H9 (cell line): ENCODE data around the gene RAB14. TPM values are rescaled to one million over a fixed set of nuclear protein-coding genes. Genes with fewer than 3 reads are reported as not detected.

Experiments used
- DNase-seq: peaks from one replicate; pipeline ENCODE4 v3.0.0-alpha.2; 2017
- H2AFZ ChIP-seq: one replicate; pipeline ENCODE4 v1.6.1; 2013; ENCODE audit warnings: mild to moderate bottlenecking, low read length, control low read depth, moderate library complexity
- H2AK5ac ChIP-seq: 2 replicates; pipeline ENCODE4 v1.6.1; 2013; ENCODE audit warnings: low read length, control low read depth, mixed read lengths; ENCODE audit not compliant: insufficient read length
- H2BK120ac ChIP-seq: one replicate; pipeline ENCODE4 v1.6.1; 2013; ENCODE audit warnings: low read depth, mild to moderate bottlenecking, low read length, control low read depth, inconsistent platforms; ENCODE audit not compliant: poor library complexity, severe bottlenecking
- H2BK12ac ChIP-seq: 2 replicates; pipeline ENCODE4 v1.6.1; 2013; ENCODE audit warnings: low read length, control low read depth, mixed read lengths, low read depth; ENCODE audit not compliant: insufficient read length
- H2BK15ac ChIP-seq: 2 replicates; pipeline ENCODE4 v1.6.1; 2013; ENCODE audit warnings: low read depth, low read length, control low read depth
- H2BK20ac ChIP-seq: one replicate; pipeline ENCODE4 v1.6.1; 2013; ENCODE audit warnings: low read depth, mild to moderate bottlenecking, low read length, control low read depth, inconsistent platforms; ENCODE audit not compliant: poor library complexity, severe bottlenecking
- H2BK5ac ChIP-seq: 2 replicates; pipeline ENCODE4 v1.6.1; 2013; ENCODE audit warnings: low read length, control low read depth, mixed read lengths; ENCODE audit not compliant: insufficient read length
- H3K14ac ChIP-seq: 2 replicates; pipeline ENCODE4 v1.6.1; 2013; ENCODE audit warnings: low read length, control low read depth; ENCODE audit not compliant: insufficient read depth
- H3K18ac ChIP-seq: 2 replicates; pipeline ENCODE4 v1.6.1; 2013; ENCODE audit warnings: low read depth, mild to moderate bottlenecking, mixed read lengths, low read length, control low read depth; ENCODE audit not compliant: insufficient read length
- H3K23ac ChIP-seq: 2 replicates; pipeline ENCODE4 v1.6.1; 2013; ENCODE audit warnings: low read length, control low read depth, mixed read lengths, low read depth; ENCODE audit not compliant: insufficient read length
- H3K23me2 ChIP-seq: 2 replicates; pipeline ENCODE4 v1.6.1; 2013; ENCODE audit warnings: low read depth, mild to moderate bottlenecking, mixed read lengths, low read length, control low read depth; ENCODE audit not compliant: insufficient read length, poor library complexity, severe bottlenecking
- H3K27ac ChIP-seq: 2 replicates; pipeline ENCODE4 v1.5.1; 2013; ENCODE audit warnings: low read length, control low read depth, mixed read lengths, low read depth; ENCODE audit not compliant: insufficient read length
- H3K27me3 ChIP-seq: 2 replicates; pipeline ENCODE4 v1.6.1; 2013; ENCODE audit warnings: low read length, control low read depth, inconsistent platforms; ENCODE audit not compliant: insufficient read depth
- H3K4ac ChIP-seq: 2 replicates; pipeline ENCODE4 v1.6.1; 2013; ENCODE audit warnings: low read depth, mild to moderate bottlenecking, control low read depth, inconsistent platforms, low read length, moderate library complexity
- H3K4me1 ChIP-seq: 2 replicates; pipeline ENCODE4 v1.6.1; 2013; ENCODE audit warnings: low read length, control low read depth, inconsistent platforms; ENCODE audit not compliant: insufficient read depth
- H3K4me2 ChIP-seq: 2 replicates; pipeline ENCODE4 v1.6.1; 2013; ENCODE audit warnings: low read length, control low read depth, mixed read lengths; ENCODE audit not compliant: insufficient read length, insufficient read depth
- H3K56ac ChIP-seq: 2 replicates; pipeline ENCODE4 v1.6.1; 2013; ENCODE audit warnings: low read depth, mild to moderate bottlenecking, mixed read lengths, low read length, control low read depth; ENCODE audit not compliant: insufficient read length
- H3K79me1 ChIP-seq: 2 replicates; pipeline ENCODE4 v1.6.1; 2013; ENCODE audit warnings: low read depth, mild to moderate bottlenecking, moderate library complexity, low read length, control low read depth, inconsistent platforms; ENCODE audit not compliant: insufficient read depth, poor library complexity, severe bottlenecking
- H3K79me2 ChIP-seq: 2 replicates; pipeline ENCODE4 v1.6.1; 2013; ENCODE audit warnings: low read length, control low read depth, inconsistent platforms; ENCODE audit not compliant: insufficient read depth
- H3K9ac ChIP-seq: 2 replicates; pipeline ENCODE4 v1.6.1; 2013; ENCODE audit warnings: low read length, control low read depth, mixed read lengths; ENCODE audit not compliant: insufficient read length; ENCODE audit errors: extremely low read depth
- H3K9me3 ChIP-seq: one replicate; pipeline ENCODE4 v1.6.1; 2013; ENCODE audit warnings: low read depth, low read length, inconsistent platforms; ENCODE audit not compliant: control insufficient read depth
- H3T11ph ChIP-seq: one replicate; pipeline ENCODE4 v1.6.1; 2013; ENCODE audit warnings: mild to moderate bottlenecking, low read length, control low read depth, inconsistent platforms
- H4K20me1 ChIP-seq: one replicate; pipeline ENCODE4 v1.6.1; 2013; ENCODE audit not compliant: control insufficient read depth, insufficient read length, insufficient read depth
- H4K5ac ChIP-seq: 2 replicates; pipeline ENCODE4 v1.6.1; 2013; ENCODE audit warnings: low read depth, mild to moderate bottlenecking, mixed read lengths, low read length, control low read depth; ENCODE audit not compliant: insufficient read length
- H4K8ac ChIP-seq: replicated peaks from 2 replicates; pipeline ENCODE4 v1.6.1; 2013; ENCODE audit warnings: low read length, control low read depth, mixed read lengths, low read depth; ENCODE audit not compliant: insufficient read length
- H4K91ac ChIP-seq: 2 replicates; pipeline ENCODE4 v1.6.1; 2013; ENCODE audit warnings: low read depth, mild to moderate bottlenecking, moderate library complexity, mixed read lengths, low read length, control low read depth; ENCODE audit not compliant: insufficient read length
- H3K27ac Mint-ChIP-seq, 3 experiments: 2 replicates in 2 of 3; 3 replicates in 1 of 3; pipeline ENCODE4 v1.8.0; 2020 to 2021; ENCODE audit warnings: mixed read lengths in 3 of 3, mild to moderate bottlenecking in 1 of 3, moderate library complexity in 1 of 3
- H3K27me3 Mint-ChIP-seq: 2 replicates; pipeline ENCODE4 v1.8.0; 2021; ENCODE audit warnings: low read depth, mild to moderate bottlenecking, moderate library complexity, mixed read lengths
- H3K36me3 Mint-ChIP-seq, 3 experiments: 2 replicates in 2 of 3; 3 replicates in 1 of 3; pipeline ENCODE4 v1.8.0; 2020 to 2021; ENCODE audit warnings: low read depth in 3 of 3, mixed read lengths in 3 of 3; ENCODE audit not compliant: insufficient read depth in 1 of 3
- H3K4me1 Mint-ChIP-seq, 2 experiments: 2 replicates each; pipeline ENCODE4 v1.8.0; 2020; ENCODE audit warnings: mixed read lengths in 2 of 2
- H3K4me3 Mint-ChIP-seq, 2 experiments: 2 replicates in 1 of 2; 3 replicates in 1 of 2; pipeline ENCODE4 v1.8.0; 2020 to 2021; ENCODE audit warnings: mild to moderate bottlenecking in 2 of 2, mixed read lengths in 2 of 2, moderate library complexity in 1 of 2
- H3K9me3 Mint-ChIP-seq, 2 experiments: 2 replicates in 1 of 2; 3 replicates in 1 of 2; pipeline ENCODE4 v1.8.0; 2020; ENCODE audit warnings: mild to moderate bottlenecking in 2 of 2, mixed read lengths in 2 of 2, moderate library complexity in 1 of 2
- WGBS: extraction: QIAGEN DNeasy Blood & Tissue Kit; methylation state at CpG from one replicate; pipeline ENCODE4 v1.1.7; 2013; ENCODE audit warnings: missing lambda C conversion rate, low lambda C conversion rate, mixed read lengths; ENCODE audit not compliant: insufficient read length; ENCODE audit errors: extremely low coverage; 5-methylcytosine and 5-hydroxymethylcytosine counted together
- total RNA-seq: library from RNA; stranded (reverse); gene quantifications from 2 replicates; pipeline ENCODE4 v1.2.1, GENCODE V29; 2021
- TF ChIP-seq, protein P1 (sequence below): fragments of 200-600 bp; sonication (generic); conservative IDR thresholded peaks from 3 replicates; pipeline ENCODE4 v1.8.0; 2021; ENCODE audit warnings: antibody characterized with exemption, mild to moderate bottlenecking

Gene RAB14
- total RNA-seq, 1 experiment from 2014 or later: 33.6 TPM

DNA sequence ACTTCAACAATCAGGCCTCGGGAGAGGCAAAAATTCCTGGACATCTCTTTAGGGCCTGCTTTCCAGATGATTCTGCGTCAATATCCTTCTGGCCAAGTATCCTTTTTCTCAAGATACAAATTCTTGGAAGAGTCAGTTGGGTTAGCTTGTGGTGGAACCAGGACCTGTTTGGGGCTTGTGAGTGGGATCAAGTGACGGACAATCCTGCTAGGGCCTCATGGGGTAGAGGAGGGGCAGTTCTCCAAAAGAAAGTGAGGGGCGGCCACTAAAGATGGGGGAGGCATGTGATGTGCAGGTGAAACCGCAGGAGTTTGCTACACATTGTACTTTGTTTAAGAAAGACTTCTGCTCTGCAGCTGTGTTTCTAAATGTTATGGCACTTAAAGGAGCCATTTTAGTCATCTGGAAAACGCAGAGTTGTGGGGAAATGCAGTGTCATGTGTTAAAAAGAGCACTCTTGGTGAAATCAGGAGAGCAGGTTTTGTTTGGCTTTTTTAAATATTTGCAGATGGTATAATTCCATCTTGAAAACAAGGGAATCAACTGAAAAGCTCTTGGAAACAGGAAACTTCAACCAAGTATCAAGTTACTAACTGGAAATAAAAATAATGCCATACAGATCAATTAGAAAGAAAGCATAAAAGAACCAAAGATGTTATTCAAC is 38.9 kb upstream of the RAB14 start:
- H3K9ac ChIP-seq: no peak overlapping the region
- no peak overlapping the region for H2BK5ac ChIP-seq
- no peaks in the 10 kb centered on the region for H3K23me2 ChIP-seq
- no peak overlapping the region for H3K4me2 ChIP-seq
- H3K9me3 Mint-ChIP-seq: peaks cover 9 to 11% of the 10 kb centered on the region in 2 experiments; a peak in 4 of 5 replicates
- peaks cover 5 to 7% of the 10 kb centered on the region in 2 experiments for H3K4me1 Mint-ChIP-seq
- peaks cover 0 to 5% (median 0%) of the 10 kb centered on the region in 3 experiments; a peak in 2 of 7 replicates for H3K36me3 Mint-ChIP-seq
- no CpG with 5 or more reads among the region's 6 CpGs for WGBS
- no peak overlapping the region for H3K4me3 Mint-ChIP-seq
- no peaks in the 10 kb centered on the region for H3K9me3 ChIP-seq
- peaks cover 50% of the 10 kb centered on the region for H3K27me3 Mint-ChIP-seq
- H3K27me3 ChIP-seq: no peaks in the 10 kb centered on the region
- no peak overlapping the region for H4K5ac ChIP-seq
- H2BK15ac ChIP-seq: no peak overlapping the region
- no peaks in the 10 kb centered on the region for H3K4me1 ChIP-seq
- no peaks in the 10 kb centered on the region for H3K79me1 ChIP-seq
- no peak overlapping the region for H3K27ac Mint-ChIP-seq
- no peaks in the 10 kb centered on the region for H3K79me2 ChIP-seq
- no peak overlapping the region for H2BK12ac ChIP-seq
- TF ChIP-seq, protein P1, sequence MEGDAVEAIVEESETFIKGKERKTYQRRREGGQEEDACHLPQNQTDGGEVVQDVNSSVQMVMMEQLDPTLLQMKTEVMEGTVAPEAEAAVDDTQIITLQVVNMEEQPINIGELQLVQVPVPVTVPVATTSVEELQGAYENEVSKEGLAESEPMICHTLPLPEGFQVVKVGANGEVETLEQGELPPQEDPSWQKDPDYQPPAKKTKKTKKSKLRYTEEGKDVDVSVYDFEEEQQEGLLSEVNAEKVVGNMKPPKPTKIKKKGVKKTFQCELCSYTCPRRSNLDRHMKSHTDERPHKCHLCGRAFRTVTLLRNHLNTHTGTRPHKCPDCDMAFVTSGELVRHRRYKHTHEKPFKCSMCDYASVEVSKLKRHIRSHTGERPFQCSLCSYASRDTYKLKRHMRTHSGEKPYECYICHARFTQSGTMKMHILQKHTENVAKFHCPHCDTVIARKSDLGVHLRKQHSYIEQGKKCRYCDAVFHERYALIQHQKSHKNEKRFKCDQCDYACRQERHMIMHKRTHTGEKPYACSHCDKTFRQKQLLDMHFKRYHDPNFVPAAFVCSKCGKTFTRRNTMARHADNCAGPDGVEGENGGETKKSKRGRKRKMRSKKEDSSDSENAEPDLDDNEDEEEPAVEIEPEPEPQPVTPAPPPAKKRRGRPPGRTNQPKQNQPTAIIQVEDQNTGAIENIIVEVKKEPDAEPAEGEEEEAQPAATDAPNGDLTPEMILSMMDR: no peak
- H3K23ac ChIP-seq: no peak overlapping the region
- H2BK120ac ChIP-seq: no peak overlapping the region
- H2AK5ac ChIP-seq: no peak overlapping the region
- no peak overlapping the region for H3K14ac ChIP-seq
- no peak overlapping the region for H4K8ac ChIP-seq
- H2AFZ ChIP-seq: no peak overlapping the region
- H2BK20ac ChIP-seq: no peak overlapping the region
- no peak overlapping the region for H3K27ac ChIP-seq
- H3K4ac ChIP-seq: no peak overlapping the region
- no peak overlapping the region for H3T11ph ChIP-seq
- DNase-seq: no peak
- no peaks in the 10 kb centered on the region for H4K20me1 ChIP-seq
- no peak overlapping the region for H4K91ac ChIP-seq
- H3K56ac ChIP-seq: no peak overlapping the region
- no peak overlapping the region for H3K18ac ChIP-seq
